ENCODE measurements around the gene FETUB.
"Not testable (repeated sequence)": the region's sequence is repeated elsewhere in the genome, so short reads cannot be mapped to it uniquely, and the experiment has no call there.

The FETUB gene

DNA sequence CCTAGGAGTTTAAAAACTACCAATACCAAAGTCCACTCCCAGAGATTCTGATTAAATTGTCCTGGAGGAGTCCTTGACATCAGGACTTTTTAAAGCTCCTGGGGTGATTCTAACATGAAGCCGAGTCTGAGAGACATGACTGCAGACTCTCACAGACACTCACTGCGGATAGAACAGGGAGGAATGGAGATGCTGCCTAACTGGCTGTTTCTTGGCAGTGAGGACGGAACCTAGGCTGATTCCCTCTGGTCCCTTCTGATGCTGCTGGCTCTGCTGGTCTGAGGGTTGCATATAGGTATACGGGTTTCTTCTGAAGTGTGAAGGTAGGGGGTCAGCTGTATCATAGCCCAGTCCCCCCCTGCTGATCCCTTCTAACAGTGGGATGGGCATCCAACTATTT lies 24.3 kb downstream of the FETUB start:
- in situ Hi-C loops (cut with MboI; ENCODE audit: low pct_unique_long_range_greater_than_20kb, low sequenced_read_pairs), result no loop called here
- DNase-seq, result no peak

DNA sequence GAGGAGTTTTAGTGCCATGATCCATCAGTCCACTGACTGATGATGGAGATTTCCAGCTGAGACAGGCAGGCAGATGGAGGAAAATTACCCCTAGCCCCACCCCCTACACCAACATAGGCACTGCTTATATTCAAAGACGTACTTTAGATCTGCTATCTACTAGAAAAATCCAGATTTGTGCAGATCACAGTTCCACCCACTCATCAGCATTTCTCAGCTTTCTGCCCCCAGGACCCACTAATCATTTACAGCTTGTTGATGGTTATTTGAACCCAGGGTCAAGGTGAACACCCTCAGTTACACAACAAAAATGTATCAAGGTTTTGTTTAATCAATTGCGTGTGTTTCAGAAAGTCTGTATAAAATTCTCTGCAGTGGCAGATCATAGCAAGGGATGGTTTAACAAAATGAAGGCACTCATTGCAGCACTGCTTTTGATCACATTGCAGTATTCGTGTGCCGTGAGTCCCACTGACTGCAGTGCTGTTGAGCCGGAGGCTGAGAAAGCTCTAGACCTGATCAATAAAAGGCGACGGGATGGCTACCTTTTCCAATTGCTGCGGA lies 25.5 kb downstream of the FETUB start, which contains the start of gene HRG:
HRG (plus strand) TSS at position 390 of the 564 bp plus-strand sequence; CDS start at position 408, 18 bp downstream.
- no peak for DNase-seq
- in situ Hi-C loops (cut with MboI; ENCODE audit: low pct_unique_long_range_greater_than_20kb, low sequenced_read_pairs), result no loop called here

- in situ Hi-C loops (cut with MboI; ENCODE audit: low pct_unique_long_range_greater_than_20kb, low sequenced_read_pairs), result no loop called here
- no peak for DNase-seq
Measured at GRCh38 chr3:186668426-186668825, 28.2 kb downstream of the FETUB start.

DNA sequence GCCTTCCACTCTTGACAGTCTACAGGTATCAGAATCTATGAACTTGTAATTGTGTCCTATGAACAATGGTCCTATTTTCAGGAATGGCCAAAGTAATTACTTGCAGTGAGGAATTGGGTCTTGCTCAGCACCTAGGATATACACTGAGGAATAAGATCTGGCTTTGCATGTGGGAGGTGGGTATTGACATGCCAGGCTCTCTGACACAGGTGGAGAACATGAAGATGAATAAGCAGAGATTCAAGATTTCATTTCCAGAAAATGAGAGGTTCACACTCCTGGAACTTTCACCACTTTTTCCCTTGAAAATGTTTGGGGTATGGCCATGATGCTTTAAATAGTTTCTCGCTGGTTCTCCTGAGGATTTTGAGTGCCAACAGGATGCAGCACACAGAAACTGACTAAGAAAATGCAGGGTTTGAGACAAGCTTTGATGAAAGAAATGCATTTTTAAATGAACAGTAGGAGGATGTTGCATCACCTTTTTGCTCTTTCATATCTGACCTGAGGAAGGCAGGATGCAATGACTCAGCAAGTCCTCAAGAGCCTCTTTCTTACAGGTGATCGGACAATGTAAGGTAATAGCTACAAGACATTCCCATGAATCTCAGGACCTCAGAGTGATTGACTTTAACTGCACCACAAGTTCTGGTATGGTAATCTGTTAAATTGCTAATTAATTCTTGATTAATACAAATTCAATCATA lies 29.3 kb downstream of the FETUB start:
- in situ Hi-C loops (cut with MboI; ENCODE audit: low pct_unique_long_range_greater_than_20kb, low sequenced_read_pairs), result no loop called here
- DNase-seq, result no peak

GRCh38 chr3:186670155-186670554 lies 30.0 kb downstream of the FETUB start:
- DNase-seq, result no peak
- in situ Hi-C loops (cut with MboI; ENCODE audit: low pct_unique_long_range_greater_than_20kb, low sequenced_read_pairs), result no loop called here

GRCh38 chr3:186671051-186671450 lies 30.9 kb downstream of the FETUB start:
- no peak for DNase-seq
- in situ Hi-C loops (cut with MboI; ENCODE audit: low pct_unique_long_range_greater_than_20kb, low sequenced_read_pairs), result no loop called here

DNA sequence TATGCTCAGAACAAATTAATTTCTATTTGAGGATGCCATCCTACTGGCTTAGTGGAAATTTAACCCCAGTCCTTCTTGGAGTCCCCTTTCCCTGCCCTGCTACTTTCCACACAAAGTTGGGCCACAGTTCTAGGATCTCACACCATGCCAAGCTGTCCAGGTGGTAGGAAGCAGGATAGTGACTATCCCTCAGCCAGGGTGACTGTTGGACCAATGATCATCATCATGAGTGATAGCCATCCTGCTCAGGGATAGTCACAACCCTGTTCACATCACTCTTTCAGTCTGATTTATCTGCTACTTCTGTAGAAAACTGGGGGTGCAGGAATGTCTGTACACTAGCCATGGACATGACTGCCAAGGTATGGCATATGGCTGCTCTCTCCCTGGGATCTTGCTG lies 38.4 kb downstream of the FETUB start:
- DNase-seq, result no peak
- in situ Hi-C loops (cut with MboI; ENCODE audit: low pct_unique_long_range_greater_than_20kb, low sequenced_read_pairs), result no loop called here

GRCh38 chr3:186679151-186679550 lies 39.0 kb downstream of the FETUB start:
- in situ Hi-C loops (cut with MboI; ENCODE audit: low pct_unique_long_range_greater_than_20kb, low sequenced_read_pairs), result no loop called here
- no peak for DNase-seq

GRCh38 chr3:186680869-186681268 lies 40.7 kb downstream of the FETUB start:
- in situ Hi-C loops (cut with MboI; ENCODE audit: low pct_unique_long_range_greater_than_20kb, low sequenced_read_pairs), result no loop called here
- DNase-seq, result no peak

DNA sequence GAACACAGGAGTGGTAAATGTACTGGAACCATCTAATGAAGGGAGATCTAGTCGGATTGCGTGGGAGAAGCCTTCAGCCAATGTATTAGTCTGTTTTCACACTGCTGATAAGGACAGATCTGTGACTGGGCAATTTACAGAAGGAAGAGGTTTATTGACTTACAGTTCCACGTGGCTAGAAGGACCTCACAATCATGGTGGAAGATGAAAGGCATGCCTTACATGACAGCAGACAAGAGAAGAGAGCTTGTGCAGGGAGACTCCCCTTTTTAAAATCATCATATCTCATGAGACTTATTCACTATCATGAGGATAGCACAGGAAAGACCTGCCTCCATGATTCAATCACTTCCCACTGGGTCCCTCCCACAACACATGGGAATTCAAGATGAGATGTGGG lies 42.6 kb downstream of the FETUB start:
- DNase-seq, result no peak
- in situ Hi-C loops (cut with MboI; ENCODE audit: low pct_unique_long_range_greater_than_20kb, low sequenced_read_pairs), result no loop called here

- in situ Hi-C loops (cut with MboI; ENCODE audit: low pct_unique_long_range_greater_than_20kb, low sequenced_read_pairs), result no loop called here
- DNase-seq, result no peak
Measured at GRCh38 chr3:186683979-186684378, 43.8 kb downstream of the FETUB start.

DNA sequence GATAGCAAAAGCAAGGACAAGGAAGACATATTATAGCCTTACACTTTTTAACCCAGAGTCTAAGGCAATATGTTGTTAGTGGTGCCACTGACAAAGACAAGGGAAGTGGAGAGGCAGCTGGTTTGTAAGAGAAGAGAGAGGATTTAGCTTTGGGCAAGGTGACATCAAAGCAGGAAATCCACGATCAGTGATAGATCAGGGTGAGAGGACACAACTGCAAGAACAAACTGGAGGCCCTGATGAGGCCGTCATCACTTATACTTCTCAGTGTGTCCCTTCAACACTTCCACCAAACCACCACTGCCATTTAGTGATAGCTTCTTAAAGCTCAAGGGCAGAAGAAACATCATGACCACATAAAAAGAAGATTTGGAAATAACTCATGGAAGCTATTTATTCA lies 46.3 kb downstream of the FETUB start:
- in situ Hi-C loops (cut with MboI; ENCODE audit: low pct_unique_long_range_greater_than_20kb, low sequenced_read_pairs); DNase-seq: not testable (repeated sequence)

DNA sequence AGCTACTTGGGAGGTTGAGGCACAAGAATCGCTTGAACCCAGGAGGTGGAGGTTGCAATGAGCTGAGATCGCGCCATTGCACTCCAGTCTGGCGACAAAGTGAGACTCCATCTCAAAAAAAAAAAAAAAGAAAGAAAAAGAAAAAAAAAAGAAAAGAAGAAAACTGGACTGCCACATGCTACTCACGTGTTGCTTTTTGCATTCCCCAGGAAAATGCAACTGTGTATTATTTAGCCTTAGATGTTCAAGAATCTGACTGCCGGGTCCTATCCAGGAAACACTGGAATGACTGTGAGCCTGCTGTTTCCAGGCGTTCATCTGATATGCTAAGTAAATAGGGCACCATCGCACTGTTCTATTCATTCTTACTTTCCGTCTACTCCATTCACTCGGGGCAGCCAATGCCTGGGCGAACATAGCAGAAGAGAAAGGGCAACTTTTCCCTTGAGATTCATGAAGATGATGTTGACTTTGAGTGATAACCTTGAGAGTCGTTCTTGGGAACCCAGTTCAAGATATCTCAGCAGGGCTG lies 47.0 kb downstream of the FETUB start:
- no peak for DNase-seq
- in situ Hi-C loops (cut with MboI; ENCODE audit: low pct_unique_long_range_greater_than_20kb, low sequenced_read_pairs), result no loop called here

DNA sequence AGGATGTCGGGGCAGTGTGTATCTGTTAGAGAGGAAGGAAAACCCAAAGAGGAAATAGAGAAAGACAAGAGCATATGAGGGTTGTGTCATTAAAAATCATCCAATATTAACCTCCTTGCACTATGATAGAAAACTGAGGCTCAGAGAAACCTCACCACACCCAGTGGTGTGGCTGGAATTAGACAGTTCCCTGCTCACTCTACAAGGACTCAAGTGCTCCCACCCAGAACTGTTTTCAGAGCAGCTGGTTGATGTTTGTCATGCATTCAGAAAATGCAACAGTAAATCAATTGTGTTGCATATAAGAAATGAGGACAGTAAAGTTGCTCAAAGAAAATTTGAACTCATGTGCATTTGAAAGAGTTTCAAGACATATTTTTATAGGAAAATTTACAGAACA lies 50.1 kb downstream of the FETUB start:
- in situ Hi-C loops (cut with MboI; ENCODE audit: low pct_unique_long_range_greater_than_20kb, low sequenced_read_pairs), result not testable (repeated sequence)

GRCh38 chr3:186691676-186692075 lies 51.5 kb downstream of the FETUB start:
- in situ Hi-C loops (cut with MboI; ENCODE audit: low pct_unique_long_range_greater_than_20kb, low sequenced_read_pairs), result no loop called here
- DNase-seq, result no peak

More for the DNA sequence above, 50.1 kb downstream of the FETUB start:
- not testable (repeated sequence) for DNase-seq

- DNase-seq, result no peak
- in situ Hi-C loops (cut with MboI; ENCODE audit: low pct_unique_long_range_greater_than_20kb, low sequenced_read_pairs), result no loop called here
Measured at GRCh38 chr3:186693843-186694242, 53.6 kb downstream of the FETUB start.

GRCh38 chr3:186694288-186695032 lies 54.3 kb downstream of the FETUB start:
- in situ Hi-C loops (cut with MboI; ENCODE audit: low pct_unique_long_range_greater_than_20kb, low sequenced_read_pairs), result no loop called here

DNA sequence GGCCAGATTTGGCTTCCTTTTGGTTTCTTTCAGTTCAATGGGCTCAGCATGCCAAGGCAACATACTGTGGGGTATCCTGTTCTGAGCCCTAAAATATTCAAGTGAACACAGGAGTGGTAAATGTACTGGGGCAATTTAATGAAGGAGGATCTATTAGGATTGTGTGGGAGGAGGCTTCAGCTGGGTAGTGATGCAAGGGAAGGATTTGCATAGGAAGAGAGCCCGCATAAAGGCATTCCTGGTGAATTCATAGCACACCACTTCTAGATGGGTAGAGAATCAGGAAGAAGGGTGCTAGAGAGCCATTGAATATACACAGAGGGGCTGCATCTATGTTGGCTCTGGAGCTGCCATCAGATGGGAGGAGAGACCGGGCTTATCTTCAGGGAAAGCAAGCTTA lies 56.3 kb downstream of the FETUB start:
- in situ Hi-C loops (cut with MboI; ENCODE audit: low pct_unique_long_range_greater_than_20kb, low sequenced_read_pairs), result no loop called here
- no peak for DNase-seq

More at GRCh38 chr3:186694288-186695032, 54.3 kb downstream of the FETUB start:
- no peak for DNase-seq

DNA sequence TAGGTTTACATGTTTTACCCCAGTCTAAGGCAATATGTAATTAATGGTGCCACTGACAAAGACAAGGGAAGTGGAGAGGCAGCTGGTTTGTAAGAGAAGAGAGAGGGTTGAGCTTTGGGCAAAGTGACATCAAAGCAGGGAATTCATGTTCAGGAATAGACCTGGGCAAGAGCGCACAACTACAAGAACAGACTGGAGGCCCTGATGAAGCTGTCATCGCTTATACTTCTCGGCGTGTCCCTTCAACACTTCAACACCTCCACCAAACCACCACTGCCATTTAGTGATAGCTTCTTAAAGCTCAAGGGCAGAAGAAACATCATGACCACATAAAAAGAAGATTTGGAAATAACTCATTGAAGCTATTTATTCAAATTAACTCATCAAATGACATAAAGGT lies 57.3 kb downstream of the FETUB start:
- in situ Hi-C loops (cut with MboI; ENCODE audit: low pct_unique_long_range_greater_than_20kb, low sequenced_read_pairs), result no loop called here
- DNase-seq, result no peak

DNA sequence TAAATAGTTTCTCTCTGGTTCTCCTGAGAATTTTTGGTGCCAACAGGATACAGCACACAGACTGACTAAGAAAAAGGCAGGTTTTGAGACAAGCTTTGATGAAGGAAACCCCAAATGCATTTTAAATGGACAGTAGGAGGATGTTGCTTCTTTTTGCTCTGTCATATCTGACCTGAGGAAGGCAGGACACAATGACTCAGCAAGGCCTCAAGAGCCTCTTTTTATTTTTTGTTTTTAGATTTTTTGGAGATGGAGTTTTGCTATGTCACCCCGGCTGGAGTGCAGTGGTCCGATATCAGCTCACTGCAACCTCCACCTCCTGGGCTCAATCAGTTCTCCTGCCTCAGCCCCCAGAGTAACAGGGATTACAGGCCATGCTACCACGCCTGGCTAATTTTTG lies 60.1 kb downstream of the FETUB start:
- DNase-seq, result no peak
- in situ Hi-C loops (cut with MboI; ENCODE audit: low pct_unique_long_range_greater_than_20kb, low sequenced_read_pairs), result no loop called here

Measured in KBM-7 (cell line).